Loucy (cell line): Measurements from ENCODE around the gene BID.

Experiments
- H2AFZ ChIP-seq: fragments of 200-600 bp; sonication (generic); 2 replicates; pipeline ENCODE4 v1.6.0; 2016; ENCODE audit warnings: antibody characterized with exemption, mild to moderate bottlenecking, low read length, moderate library complexity
- H3F3A ChIP-seq: fragments of 200-600 bp; 2 replicates; pipeline ENCODE4 v1.6.0; 2016; ENCODE audit warnings: antibody characterized with exemption, low read depth, mild to moderate bottlenecking
- H3K27me3 ChIP-seq: fragments of 200-600 bp; sonication (generic); 2 replicates; pipeline ENCODE4 v1.6.1; 2014; ENCODE audit warnings: low read length, mild to moderate bottlenecking; ENCODE audit not compliant: insufficient read depth, poor library complexity, severe bottlenecking
- H3K36me3 ChIP-seq: fragments of 200-600 bp; sonication (generic); 2 replicates; pipeline ENCODE4 v1.6.1; 2016; ENCODE audit warnings: low read length; ENCODE audit not compliant: insufficient read depth
- H3K4me1 ChIP-seq: fragments of 200-600 bp; sonication (generic); 2 replicates; pipeline ENCODE4 v1.5.1; 2014; ENCODE audit warnings: low read length, mild to moderate bottlenecking; ENCODE audit not compliant: insufficient read depth, poor library complexity, severe bottlenecking
- H3K4me2 ChIP-seq: fragments of 200-600 bp; sonication (generic); 2 replicates; pipeline ENCODE4 v1.6.0; 2014; ENCODE audit warnings: antibody characterized with exemption, low read length, low read depth, mild to moderate bottlenecking; ENCODE audit not compliant: poor library complexity, severe bottlenecking
- H3K4me3 ChIP-seq: fragments of 200-600 bp; sonication (generic); 2 replicates; pipeline ENCODE4 v1.5.1; 2014; ENCODE audit warnings: low read length, mild to moderate bottlenecking, mixed read lengths; ENCODE audit not compliant: poor library complexity, severe bottlenecking
- H3K79me2 ChIP-seq: fragments of 200-600 bp; sonication (generic); 2 replicates; pipeline ENCODE4 v1.6.1; 2014; ENCODE audit warnings: low read length; ENCODE audit not compliant: insufficient read depth
- H3K9ac ChIP-seq: fragments of 200-600 bp; sonication (generic); 2 replicates; pipeline ENCODE4 v1.6.0; 2014; ENCODE audit warnings: mild to moderate bottlenecking, low read depth, low read length, moderate library complexity; ENCODE audit not compliant: poor library complexity, severe bottlenecking
- H3K9me2 ChIP-seq: fragments of 200-600 bp; sonication (generic); replicated peaks from 2 replicates; pipeline ENCODE4 v1.6.1; 2016; ENCODE audit warnings: low read depth, low read length, mixed read lengths
- H3K9me3 ChIP-seq: fragments of 200-600 bp; sonication (generic); 2 replicates; pipeline ENCODE4 v1.6.1; 2014; ENCODE audit warnings: mild to moderate bottlenecking, antibody characterized with exemption, low read length, low read depth; ENCODE audit not compliant: insufficient read depth
- H4K20me1 ChIP-seq: fragments of 200-600 bp; sonication (generic); 2 replicates; pipeline ENCODE4 v1.6.0; 2014; ENCODE audit warnings: antibody characterized with exemption, low read length, mild to moderate bottlenecking; ENCODE audit not compliant: insufficient read depth, poor library complexity, severe bottlenecking
- CTCF ChIP-seq: fragments of 200-600 bp; sonication (generic); conservative IDR thresholded peaks from 2 replicates; pipeline ENCODE4 v1.5.1; 2014; ENCODE audit warnings: mild to moderate bottlenecking, antibody characterized with exemption, low read length
- EZH2phosphoT487 ChIP-seq: fragments of 200-600 bp; IDR thresholded peaks from 2 replicates; pipeline ENCODE4 v1.6.1; 2018; ENCODE audit warnings: antibody characterized with exemption, mild to moderate bottlenecking, moderate library complexity, borderline replicate concordance

The BID gene

GRCh38 chr22:17778412-17778976 lies 4.2 kb upstream of the BID start:
- Histone ChIP-seq H3K79me2 (peaks cover 71% of the 10 kb centered on the region), H4K20me1 (peaks cover 12% of the 10 kb centered on the region), H3K9me2 (no peaks in the 10 kb centered on the region), H3K9me3 (no peaks in the 10 kb centered on the region), H3K4me3 (peak overlapping the region; percentile 82), H2AFZ (no peak overlapping the region), H3K4me1 (peaks cover 70% of the 10 kb centered on the region), H3K9ac (peak overlapping the region; percentile 95), H3F3A (peaks cover 4% of the 10 kb centered on the region; the same call in 1 of the 2 replicates), H3K36me3 (no peaks in the 10 kb centered on the region), H3K4me2 (peak overlapping the region; percentile 98), H3K27me3 (no peaks in the 10 kb centered on the region)
- TF ChIP-seq CTCF (no peak), EZH2phosphoT487 (no peak)

DNA sequence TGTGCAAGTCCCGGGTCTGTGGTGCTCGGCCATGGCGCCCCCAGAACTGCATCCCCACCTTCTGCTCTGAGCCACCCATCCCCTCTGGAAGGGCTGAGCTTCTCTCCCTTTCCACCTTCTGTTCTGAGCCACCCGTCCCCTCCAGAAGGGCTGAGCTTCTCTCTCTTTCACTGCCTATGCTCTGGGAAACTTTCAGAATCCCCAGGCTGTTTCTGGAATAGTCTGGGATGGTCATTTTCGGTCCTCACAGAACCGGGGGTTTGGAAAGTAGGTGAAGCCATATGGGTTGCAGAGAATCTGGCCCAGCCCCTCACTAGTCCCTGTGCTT lies 3.4 kb upstream of the BID start:
- peak overlapping the region; percentile 82 for H3K4me3 ChIP-seq
- peaks cover 77% of the 10 kb centered on the region for H3K4me1 ChIP-seq
- H3K27me3 ChIP-seq = no peaks in the 10 kb centered on the region
- no peaks in the 10 kb centered on the region for H3K9me3 ChIP-seq
- H3K79me2 ChIP-seq = peaks cover 73% of the 10 kb centered on the region
- peaks cover 20% of the 10 kb centered on the region for H4K20me1 ChIP-seq
- H3F3A ChIP-seq = peaks cover 4% of the 10 kb centered on the region; the same call in 1 of the 2 replicates
- no peaks in the 10 kb centered on the region for H3K9me2 ChIP-seq
- H3K4me2 ChIP-seq = peak overlapping the region; percentile 98
- H3K36me3 ChIP-seq = no peaks in the 10 kb centered on the region
- TF ChIP-seq EZH2phosphoT487 = no peak
- TF ChIP-seq CTCF = no peak
- peak overlapping the region; percentile 95 for H3K9ac ChIP-seq
- no peak overlapping the region for H2AFZ ChIP-seq

DNA sequence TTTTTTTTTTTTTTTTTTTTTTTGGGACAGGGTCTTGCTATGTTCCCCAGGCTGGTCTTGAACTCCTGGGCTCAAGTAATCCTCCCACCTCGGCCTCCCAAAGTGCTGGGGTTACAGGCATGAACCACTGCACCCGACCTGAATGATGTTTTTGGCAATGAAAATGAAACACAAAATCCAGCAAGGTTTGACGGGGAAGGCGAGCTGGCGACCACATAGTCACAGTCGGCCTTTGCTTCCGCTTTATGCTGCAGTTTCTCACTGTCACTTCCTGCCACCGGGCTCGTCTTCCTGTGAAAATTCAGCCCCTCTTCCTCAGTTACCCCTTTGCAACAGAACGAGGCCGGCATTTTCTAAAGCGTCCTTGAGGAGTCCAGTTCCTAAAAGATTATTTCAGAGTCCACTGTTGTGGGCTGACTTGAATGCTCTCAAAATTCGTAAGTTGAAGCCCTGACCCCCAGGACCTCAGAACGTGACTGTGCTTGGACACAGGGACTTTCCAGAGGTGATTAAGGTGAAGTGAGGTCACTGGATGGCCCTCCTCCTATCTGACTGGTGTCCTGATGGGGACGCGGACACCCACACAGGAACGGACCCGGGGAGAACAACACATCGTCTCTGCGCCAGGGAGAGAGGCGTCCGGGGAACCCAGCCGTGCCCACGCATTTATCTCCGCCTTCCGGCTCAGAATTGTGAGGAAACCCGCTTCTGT lies 2.9 kb upstream of the BID start:
- peaks cover 77% of the 10 kb centered on the region for H3K4me1 ChIP-seq
- no peaks in the 10 kb centered on the region for H3K9me2 ChIP-seq
- H4K20me1 ChIP-seq = peaks cover 25% of the 10 kb centered on the region
- H3K4me2 ChIP-seq = peak overlapping the region; percentile 98
- H3K4me3 ChIP-seq = peak overlapping the region; percentile 82
- TF ChIP-seq EZH2phosphoT487 (no peak), CTCF (no peak)
- H2AFZ ChIP-seq = peak overlapping the region; percentile 61
- H3K27me3 ChIP-seq = no peaks in the 10 kb centered on the region
- H3K9ac ChIP-seq = peak overlapping the region; percentile 95
- peaks cover 4% of the 10 kb centered on the region; the same call in 1 of the 2 replicates for H3F3A ChIP-seq
- no peaks in the 10 kb centered on the region for H3K9me3 ChIP-seq
- no peaks in the 10 kb centered on the region for H3K36me3 ChIP-seq
- H3K79me2 ChIP-seq = peaks cover 74% of the 10 kb centered on the region
